HEK293T (cell line): ENCODE data around the gene TBX1.

Experiments used
- ARNT ChIP-seq: fragments of 450-650 bp; IDR thresholded peaks from 2 replicates; pipeline ENCODE4 v1.6.1; 2017; ENCODE audit warnings: mild to moderate bottlenecking
- BHLHE40 ChIP-seq: fragments of 450-650 bp; IDR thresholded peaks from 2 replicates; pipeline ENCODE4 v1.6.1; 2016; ENCODE audit warnings: mild to moderate bottlenecking, moderate library complexity, borderline replicate concordance
- CTBP1 ChIP-seq: fragments of 450-650 bp; IDR thresholded peaks from 2 replicates; pipeline ENCODE4 v1.6.1; 2016; ENCODE audit warnings: borderline replicate concordance
- ELF4 ChIP-seq: fragments of 450-650 bp; IDR thresholded peaks from 2 replicates; pipeline ENCODE4 v1.6.1; 2017; ENCODE audit warnings: antibody characterized with exemption
- FOXA1 ChIP-seq: fragments of 450-650 bp; IDR thresholded peaks from 2 replicates; pipeline ENCODE4 v1.6.1; 2016; ENCODE audit warnings: mild to moderate bottlenecking
- FOXK2 ChIP-seq: fragments of 450-650 bp; IDR thresholded peaks from 2 replicates; pipeline ENCODE4 v1.6.1; 2016; ENCODE audit warnings: mild to moderate bottlenecking
- FOXM1 ChIP-seq: fragments of 450-650 bp; IDR thresholded peaks from 2 replicates; pipeline ENCODE4 v1.6.1; 2017; ENCODE audit warnings: mild to moderate bottlenecking, borderline replicate concordance
- L3MBTL2 ChIP-seq: fragments of 450-650 bp; conservative IDR thresholded peaks from 2 replicates; pipeline ENCODE4 v1.6.1; 2016; ENCODE audit warnings: mild to moderate bottlenecking
- LEF1 ChIP-seq: fragments of 450-650 bp; IDR thresholded peaks from 2 replicates; pipeline ENCODE4 v1.6.1; 2017; ENCODE audit warnings: mild to moderate bottlenecking, borderline replicate concordance
- SP1 ChIP-seq: fragments of 450-650 bp; IDR thresholded peaks from 2 replicates; pipeline ENCODE4 v1.6.1; 2017
- SUZ12 ChIP-seq: fragments of 450-650 bp; IDR thresholded peaks from 2 replicates; pipeline ENCODE4 v1.6.1; 2016; ENCODE audit warnings: mild to moderate bottlenecking

DNA sequence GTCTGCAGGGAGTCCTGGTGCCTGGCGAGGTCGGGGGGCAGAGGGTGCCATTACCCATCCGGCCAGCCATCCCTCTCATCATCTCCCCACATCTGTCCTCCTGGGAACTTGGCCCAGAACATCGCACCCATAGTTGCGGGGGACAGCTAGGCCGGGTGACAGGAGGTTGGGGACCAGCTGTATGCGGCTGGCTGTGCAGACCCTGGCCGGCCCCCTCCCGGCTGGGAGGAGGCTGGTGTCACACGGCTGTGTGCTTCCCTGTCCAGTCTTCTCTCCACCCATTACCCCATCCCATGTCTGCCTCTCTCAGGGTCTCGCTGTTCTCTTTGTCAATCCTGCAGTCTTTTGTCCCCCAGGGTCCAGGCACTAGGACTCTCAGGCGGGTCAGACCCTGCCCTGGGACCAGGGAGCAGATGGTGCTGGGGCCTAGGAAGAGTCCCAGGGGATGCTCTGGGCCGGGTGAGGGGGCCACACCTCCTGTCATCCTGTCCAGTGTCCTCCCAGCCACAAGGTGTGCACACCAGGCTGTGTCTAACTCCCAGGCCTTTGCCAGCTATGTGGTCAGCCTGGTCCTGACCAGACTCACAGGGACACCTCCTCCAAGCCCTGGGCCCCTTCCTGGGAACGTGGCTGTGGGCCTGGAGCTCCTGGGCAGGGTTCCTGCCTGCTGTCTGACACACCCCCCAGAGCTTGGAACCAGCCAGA is 6.4 kb upstream of the TBX1 start:
- TF ChIP-seq FOXM1 (no peak), SP1 (no peak), FOXK2 (no peak), L3MBTL2 (no peak), SUZ12 (no peak), FOXA1 (no peak), ARNT (no peak), LEF1 (no peak), BHLHE40 (no peak), CTBP1 (no peak), ELF4 (no peak)
